ENCODE data around the gene SMCO3. TPM values are rescaled to one million over a fixed set of nuclear protein-coding genes. Genes with fewer than 3 reads are reported as not detected.

The SMCO3 gene
- total and polyA plus RNA-seq, 10 of the 15 experiments (the other 5 are each of a cell fraction or from before 2014, with no cell fraction given) = 0.05 to 0.35 (median 0.10) TPM; not detected in 6

- 0 out of 2 replicates have a peak, but pooled peaks have one; percentile 29 for TF ChIP-seq ELK1 (IDR thresholded peaks at IDR 0.05; ENCODE audit: low read depth, low read length)
- peak; percentile 91 for TF ChIP-seq SMARCA5 (IDR thresholded peaks at IDR 0.05)
- TF ChIP-seq SIN3A (IDR thresholded peaks at IDR 0.05; ENCODE audit: low read depth, low read length) = peak; percentile 76; the same call in 1 of the 2 replicates
- TF ChIP-seq SKIL (IDR thresholded peaks at IDR 0.05; ENCODE audit: low read depth, poor library complexity, severe bottlenecking) = peak; percentile 34
- peak; percentile 83 to 91 for TF ChIP-seq BHLHE40 (IDR thresholded peaks at IDR 0.05; ENCODE audit: borderline replicate concordance in 1 of 2, low read depth in 2 of 2, low read length in 1 of 2)
- TF ChIP-seq HDAC6 (IDR thresholded peaks at IDR 0.05; ENCODE audit: unreplicated experiment) = no peak
- TF ChIP-seq CREB1 (IDR thresholded peaks at IDR 0.05; ENCODE audit: low read depth) = peak; percentile 81
- peak; percentile 11; the same call in 1 of the 2 replicates for TF ChIP-seq PRDM15 (CRISPR knock-in tag; IDR thresholded peaks at IDR 0.05)
- no peak for TF ChIP-seq STAT3 (IDR thresholded peaks at IDR 0.05; ENCODE audit: low read depth, low read length)
- peak; percentile 42 for TF ChIP-seq ZBTB4 (CRISPR knock-in tag; IDR thresholded peaks at IDR 0.05)
- TF ChIP-seq POLR2AphosphoS5 (IDR thresholded peaks at IDR 0.05; ENCODE audit: low read length) = peak; percentile 83
- TF ChIP-seq SMAD5 (IDR thresholded peaks at IDR 0.05; ENCODE audit: low read depth) = peak; percentile 95
- TF ChIP-seq EGR1 (IDR thresholded peaks at IDR 0.05; ENCODE audit: borderline replicate concordance in 1 of 2, low read depth in 2 of 2, low read length in 2 of 2) = peak; percentile 14 to 27; a peak in 1 of 3 replicates
- peak; percentile 59; the same call in 1 of the 2 replicates for TF ChIP-seq PKNOX1 (IDR thresholded peaks at IDR 0.05)
- TF ChIP-seq CTCF (IDR thresholded peaks at IDR 0.05 in 2 of 3, conservative IDR thresholded peaks at IDR 0.05 in 1 of 3; ENCODE audit: control insufficient read depth in 2 of 3, extremely low read depth in 1 of 3, insufficient read depth in 1 of 3, low read depth in 3 of 3, low read length in 3 of 3) = peak; percentile 81 to 87 (median 87)
Measured at GRCh38 chr12:14769969-14770495, 44.0 kb downstream of the SMCO3 start (continued).
